Amniotic epithelial cell (primary cell): ENCODE results near the gene WAC.
"Not testable (repeated sequence)": the region's sequence is repeated elsewhere in the genome, so short reads cannot be mapped to it uniquely, and the experiment has no call there.

Source experiments
- DNase-seq: peaks from one replicate; pipeline ENCODE4 v3.0.0-alpha.2; 2010; ENCODE audit warnings: low read depth

The WAC gene, protein sequence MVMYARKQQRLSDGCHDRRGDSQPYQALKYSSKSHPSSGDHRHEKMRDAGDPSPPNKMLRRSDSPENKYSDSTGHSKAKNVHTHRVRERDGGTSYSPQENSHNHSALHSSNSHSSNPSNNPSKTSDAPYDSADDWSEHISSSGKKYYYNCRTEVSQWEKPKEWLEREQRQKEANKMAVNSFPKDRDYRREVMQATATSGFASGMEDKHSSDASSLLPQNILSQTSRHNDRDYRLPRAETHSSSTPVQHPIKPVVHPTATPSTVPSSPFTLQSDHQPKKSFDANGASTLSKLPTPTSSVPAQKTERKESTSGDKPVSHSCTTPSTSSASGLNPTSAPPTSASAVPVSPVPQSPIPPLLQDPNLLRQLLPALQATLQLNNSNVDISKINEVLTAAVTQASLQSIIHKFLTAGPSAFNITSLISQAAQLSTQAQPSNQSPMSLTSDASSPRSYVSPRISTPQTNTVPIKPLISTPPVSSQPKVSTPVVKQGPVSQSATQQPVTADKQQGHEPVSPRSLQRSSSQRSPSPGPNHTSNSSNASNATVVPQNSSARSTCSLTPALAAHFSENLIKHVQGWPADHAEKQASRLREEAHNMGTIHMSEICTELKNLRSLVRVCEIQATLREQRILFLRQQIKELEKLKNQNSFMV

DNA sequence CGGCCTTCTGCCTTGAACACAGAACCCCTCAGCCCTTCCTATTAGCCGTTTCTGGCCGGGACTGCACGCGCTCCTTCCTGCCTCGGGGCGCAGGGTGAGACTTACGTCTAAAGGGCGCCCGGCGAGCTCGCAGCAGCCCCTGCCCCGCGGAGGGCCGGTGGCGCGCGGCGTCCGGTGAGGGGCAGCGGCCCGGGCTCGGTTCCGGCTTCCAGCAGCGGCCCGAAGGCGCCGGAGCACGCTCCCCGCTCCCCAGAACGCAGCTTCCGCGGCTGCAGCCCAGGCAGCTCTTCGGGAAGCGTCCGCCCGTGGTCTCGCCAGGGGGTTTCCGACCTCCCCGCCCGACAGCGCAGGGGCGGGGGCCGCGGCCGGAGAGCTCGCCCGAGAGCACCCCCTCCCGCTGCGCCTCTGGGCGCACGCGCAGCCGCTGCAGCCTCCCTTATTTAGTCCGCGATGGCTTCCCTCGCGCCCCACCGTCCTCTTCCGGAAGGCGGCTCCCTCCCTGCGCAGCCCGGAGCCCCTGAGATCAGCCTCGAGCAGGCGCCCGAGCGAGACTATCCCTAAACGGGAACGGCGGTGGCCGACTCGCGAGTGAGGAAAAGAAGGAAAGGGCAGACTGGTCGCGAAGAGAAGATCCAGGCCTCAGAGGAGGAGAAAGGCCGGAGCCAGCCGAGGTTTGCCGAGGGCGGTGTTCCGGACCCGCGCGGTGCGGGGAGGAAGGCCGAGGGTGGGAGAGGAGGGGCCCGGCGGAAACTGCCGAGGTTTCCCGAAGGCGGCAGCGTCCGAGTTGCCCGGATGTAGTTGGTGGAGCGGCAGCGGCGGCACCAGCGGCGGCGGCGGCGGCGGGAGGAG, at the start of gene WAC:
Gene WAC, plus strand, starts transcription at position 782 of the 849 bp plus-strand sequence. CDS start 462 bp downstream, outside the sequence.
- DNase-seq = peak; percentile 87

DNA sequence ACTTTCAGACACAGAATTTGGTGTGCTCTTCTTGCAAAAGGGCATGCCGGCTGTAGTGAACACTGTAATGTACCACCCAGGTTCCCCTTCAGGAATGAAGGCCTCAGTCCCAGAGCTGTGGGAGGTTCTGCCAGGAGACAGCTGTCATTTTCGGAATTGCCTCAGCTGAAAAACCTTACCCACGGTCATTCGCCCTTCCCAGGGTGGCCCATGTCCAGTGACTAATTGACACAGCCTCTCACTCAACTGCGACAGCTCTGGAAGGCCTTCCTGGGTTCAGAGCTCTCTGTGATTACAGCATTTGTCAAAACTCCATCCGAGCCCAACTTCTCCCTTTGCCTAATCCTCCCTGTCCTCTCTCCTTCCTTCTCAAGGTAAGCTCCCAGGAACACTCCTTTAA, 43.7 kb upstream of the WAC start:
- no peak for DNase-seq

DNA sequence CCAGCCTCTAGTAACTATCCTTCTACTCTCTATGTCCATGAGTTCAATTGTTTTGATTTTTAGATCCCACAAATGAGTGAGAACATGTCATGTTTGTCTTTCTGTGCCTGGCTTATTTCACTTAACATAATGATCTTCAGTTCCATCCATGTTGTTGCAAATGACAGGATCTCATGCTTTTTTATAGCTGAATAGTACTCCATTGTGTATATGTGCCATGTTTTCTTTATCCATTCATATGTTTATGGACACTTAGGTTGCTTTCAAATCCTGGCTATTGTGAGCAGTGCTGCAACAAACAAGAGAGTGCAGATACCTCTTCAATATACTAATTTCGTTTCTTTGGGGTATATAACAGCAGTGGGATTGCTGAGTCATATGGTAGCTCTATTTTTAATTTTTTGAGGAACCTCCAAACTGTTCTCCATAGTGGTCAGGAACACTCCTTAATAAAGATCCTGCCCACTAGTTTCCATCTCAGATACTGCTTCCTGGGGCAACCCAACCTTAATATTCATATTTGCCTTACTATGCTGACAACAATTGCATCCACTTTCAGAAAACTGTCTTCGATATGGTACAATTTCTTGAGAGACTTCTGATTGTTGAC, 42.6 kb upstream of the WAC start:
- DNase-seq = not testable (repeated sequence)

DNA sequence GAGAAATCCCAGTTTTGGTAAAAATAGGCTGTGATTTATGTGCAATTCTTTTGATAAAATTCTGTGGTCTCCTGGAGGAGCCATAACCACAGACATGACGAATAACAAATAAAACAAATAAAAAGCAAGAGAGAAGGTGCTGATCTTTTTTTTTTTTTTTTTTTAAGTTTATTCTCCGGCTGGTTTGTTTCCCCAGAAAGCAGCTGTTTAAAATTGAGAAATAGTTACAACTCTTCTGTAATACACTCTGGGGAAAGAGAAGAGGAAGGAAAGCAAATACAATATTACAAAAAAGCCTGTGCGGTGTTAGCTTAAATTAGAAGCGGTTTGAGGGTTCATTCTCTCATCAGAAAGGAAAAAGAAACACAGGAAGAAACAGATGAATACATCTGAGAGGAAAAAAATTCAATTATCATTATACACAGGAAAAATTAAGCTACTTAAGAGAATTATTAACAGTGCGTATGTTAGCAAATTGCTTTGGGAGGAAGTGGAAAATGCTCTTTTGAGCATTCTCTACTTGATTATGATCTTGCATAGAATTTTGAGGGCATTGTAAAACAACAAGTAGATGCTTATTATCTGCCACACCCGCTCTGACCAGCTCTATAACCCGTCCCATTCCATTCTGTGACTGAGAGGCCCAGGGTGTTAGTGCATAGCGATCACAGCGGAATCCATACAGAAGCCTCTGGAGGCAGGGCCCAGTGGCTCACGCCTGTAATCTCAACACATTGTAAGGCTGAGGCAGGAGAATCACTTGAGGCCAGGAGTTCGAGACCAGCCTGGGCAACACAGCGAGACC, 40.6 kb upstream of the WAC start:
- DNase-seq = peak; percentile 2

DNA sequence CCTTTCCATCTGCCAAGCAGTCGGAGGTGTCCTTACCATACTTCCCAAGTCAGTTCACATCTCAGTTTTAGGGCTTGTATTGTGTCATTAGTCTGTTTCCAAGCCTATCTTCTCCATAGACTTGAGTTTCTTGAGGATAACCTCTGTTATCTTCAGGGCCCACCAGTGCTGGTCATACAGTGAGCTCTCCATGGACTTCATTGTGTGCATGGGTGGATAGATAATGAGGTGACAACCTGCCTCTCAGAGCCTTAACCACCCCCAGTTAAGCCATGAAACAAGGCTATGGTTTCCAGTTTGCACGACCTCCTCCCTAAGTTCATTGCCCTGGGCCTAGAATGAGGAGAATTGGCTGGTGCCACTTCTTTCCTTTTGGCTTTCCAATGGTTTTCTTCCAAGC, 38.5 kb upstream of the WAC start:
- no peak for DNase-seq

DNA sequence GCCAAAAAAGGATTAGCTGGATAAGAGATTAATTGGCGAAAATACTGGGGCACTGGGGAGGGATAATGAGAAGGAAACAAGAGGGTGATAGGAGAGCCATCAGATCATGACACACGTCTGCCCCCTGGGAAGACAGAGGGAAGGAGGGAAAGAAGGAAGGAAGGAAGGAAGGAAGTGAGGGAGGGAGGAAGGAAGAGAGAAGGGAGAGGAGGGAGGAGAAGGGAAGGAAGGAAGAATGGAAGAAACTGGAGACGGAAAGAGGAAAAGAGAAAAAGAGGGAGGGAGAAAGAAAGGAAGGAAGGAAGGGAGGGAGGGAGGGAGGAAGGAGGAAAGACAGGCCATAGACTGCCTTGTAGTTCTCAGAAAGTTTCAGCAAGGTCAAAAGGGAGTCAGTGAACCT, 37.8 kb upstream of the WAC start:
- no peak for DNase-seq

DNA sequence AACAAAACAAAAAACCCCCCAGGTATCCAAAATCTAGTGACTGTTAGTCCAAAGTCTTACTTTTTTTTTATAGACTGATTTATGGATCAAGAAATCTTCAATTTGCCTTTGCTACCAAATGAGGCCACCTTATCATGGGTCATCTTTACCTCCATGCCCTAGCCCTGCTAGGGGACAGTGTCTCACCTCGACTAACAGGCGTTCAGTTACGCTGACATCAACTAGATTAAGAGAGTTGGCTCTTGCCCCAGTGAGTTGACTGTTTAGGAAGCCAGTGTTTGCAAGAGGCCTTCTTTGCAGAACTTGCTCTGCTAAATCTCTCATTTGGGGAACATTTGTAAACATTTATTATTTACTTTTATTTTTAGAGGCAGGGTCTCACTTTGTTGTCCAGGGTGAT, 36.9 kb upstream of the WAC start:
- DNase-seq = no peak

DNA sequence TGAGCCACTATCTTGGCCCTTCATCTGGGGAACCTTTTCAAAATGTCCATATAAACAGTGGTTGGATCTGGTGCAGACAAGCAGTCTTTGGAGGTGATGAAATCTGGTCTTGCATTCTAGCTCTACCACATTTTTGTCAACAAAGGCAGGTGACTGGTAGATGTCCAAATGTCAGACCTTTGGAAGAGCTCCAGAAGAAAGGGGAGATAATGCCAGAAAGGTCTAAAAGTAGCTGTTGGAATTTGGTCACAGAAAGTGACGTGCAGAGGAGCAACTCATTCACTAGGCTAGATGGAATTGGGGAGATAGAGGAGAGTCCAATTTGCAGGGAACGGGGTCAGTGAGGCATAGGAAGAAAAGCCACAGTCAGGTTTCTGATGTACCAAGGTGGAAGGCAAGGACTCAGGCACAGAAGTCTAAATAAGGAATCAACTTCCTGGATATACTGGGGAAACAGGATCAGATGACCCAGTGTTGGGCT, 36.4 kb upstream of the WAC start:
- DNase-seq = peak; percentile 17

DNA sequence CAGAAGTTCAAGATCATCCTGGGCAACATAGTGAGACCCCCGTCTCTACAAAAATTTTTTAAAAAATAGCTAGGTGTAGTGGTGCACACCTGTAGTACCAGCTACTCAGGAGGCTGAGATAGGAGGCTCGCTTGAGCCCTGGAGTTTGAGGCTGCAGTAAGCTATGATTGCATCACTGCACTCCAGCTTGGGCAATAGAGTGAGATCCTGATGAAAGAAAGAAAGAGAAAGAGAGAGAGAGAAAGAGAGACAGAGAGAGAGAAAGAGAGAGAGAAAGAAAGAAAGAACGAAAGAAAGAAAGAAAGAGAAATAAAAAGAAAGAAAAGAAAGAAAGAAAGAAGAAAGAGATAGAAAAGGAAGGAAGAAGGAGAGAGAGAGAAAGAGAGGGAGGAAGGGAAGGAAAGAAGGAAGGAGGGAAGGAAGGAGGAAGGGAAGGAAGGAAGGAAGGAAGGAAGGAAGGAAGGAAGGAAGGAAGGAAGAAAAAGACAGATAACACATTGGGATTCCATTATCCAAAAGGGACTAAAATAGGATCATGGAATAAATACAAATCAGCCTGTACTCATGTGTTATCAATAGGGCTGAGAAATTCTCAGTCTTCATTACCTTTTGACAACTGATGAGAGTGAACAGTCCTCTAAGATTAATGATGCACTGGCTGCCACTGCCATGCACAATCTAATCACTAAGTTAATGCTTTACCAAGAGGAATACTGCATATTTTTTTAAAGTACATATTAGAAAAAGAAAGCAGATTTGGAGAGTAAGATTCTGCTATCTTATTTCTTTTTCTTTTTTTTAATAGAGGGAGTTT, 35.4 kb upstream of the WAC start:
- no peak for DNase-seq

DNA sequence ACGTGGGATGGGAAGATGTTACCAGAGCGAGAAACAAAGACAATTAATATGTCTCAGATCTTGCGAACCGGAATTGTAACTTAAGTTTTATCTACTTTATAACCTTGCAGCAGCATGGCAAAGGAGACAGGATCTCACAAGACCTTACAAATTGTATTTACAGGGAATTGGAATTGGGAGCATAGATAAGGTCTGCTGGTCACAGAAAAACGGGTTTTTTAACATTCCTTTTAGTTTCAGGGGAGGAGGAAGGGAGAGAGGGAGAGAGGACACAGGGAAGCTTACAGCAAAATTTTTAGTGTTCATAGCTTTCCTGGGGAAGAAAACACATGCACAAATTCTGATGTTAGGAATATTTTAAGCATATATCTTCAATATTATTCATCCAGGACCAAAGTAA, 32.7 kb upstream of the WAC start:
- DNase-seq = not testable (repeated sequence)

DNA sequence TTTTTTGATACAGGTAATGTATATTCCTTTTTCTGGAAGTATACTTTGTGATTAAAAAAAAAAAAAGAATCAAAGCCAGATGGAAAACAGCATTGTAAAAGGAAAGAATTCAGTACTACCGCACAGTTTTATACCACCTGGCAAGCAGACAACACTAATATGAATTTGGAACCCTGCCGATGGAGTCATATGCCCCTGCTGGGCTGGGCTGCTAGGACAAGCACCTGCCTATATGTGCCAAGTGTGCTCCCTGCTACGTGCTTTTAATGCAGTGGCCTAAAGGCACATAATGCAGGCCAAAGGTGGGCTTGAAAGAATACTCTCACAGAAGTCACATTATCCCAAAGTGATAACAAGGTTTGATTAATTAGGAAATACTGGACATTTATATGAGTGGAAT, 29.8 kb upstream of the WAC start:
- DNase-seq = no peak

DNA sequence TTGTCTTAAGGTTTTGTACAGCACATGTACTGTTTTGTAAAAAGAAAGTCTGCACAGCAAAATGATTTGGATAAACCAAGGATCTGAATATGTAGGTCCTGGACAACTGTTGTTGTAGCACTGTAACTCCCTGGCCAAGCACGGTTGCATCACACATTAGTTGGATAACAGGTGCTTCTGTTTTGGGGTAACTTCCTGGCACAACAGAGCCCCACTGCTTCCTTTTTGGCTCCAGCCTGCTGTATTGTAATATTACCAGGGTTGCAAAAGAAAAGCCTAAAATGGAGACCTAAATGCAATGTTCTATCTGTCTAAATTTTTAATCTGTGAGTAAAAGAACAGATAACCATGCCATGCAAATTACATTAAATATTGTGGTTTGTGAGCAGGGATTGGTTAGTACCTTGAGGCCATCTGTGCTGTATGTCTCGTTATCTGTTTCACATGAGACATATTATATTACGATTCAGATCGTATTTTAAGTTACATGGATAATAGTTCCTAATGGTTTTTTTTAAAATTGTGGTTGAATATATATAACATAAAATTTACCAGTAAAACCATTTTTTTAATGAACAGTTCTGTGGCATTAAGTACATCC, 27.5 kb upstream of the WAC start:
- DNase-seq = no peak

DNA sequence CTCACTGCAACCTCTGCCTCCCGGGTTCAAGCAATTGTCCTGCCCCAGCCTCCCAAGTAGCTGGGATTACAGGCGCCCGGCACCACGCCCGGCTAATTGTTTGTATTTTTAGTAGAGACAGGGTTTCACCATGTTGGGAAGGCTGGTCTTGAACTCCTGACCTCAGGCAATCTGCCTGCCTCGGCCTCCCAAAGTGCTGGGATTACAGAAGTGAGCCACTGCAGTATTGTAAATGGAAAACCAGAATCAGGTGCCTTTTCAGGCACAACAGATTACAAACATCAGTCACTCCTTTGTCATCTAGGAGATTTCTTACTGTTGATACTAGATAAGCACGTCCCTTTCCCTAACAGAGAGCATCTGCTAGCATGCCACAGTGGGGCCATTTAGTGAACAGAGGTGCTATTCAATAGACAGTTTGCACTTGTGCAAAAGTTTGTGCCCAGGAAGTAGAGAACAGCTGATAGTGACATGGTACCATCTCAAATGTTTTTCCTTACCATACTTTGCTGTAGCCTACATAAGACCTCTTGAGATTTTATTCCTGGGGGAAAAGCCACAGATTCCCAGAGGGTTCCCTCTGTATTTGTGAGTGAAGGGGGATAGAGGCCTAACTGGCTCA, 24.5 kb upstream of the WAC start:
- no peak for DNase-seq

DNA sequence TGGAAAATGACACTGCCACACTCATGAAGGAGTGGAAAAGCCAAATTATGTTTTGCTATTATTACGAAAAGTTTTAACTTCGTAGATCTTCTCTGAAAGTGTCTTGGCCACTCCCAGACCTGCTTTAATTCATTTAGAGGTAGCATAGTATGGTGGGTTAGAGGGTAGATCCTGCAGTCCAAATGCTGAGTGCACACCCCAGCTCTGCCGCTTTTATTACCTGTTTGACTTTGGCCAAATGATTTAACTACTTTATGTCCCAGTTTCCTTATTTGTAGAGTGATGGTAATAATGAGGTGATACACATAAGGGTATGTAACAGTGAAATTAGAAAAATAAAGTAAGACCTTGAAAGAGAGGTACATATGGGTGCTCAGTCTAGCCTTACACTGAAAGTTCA, 23.6 kb upstream of the WAC start:
- DNase-seq = no peak

DNA sequence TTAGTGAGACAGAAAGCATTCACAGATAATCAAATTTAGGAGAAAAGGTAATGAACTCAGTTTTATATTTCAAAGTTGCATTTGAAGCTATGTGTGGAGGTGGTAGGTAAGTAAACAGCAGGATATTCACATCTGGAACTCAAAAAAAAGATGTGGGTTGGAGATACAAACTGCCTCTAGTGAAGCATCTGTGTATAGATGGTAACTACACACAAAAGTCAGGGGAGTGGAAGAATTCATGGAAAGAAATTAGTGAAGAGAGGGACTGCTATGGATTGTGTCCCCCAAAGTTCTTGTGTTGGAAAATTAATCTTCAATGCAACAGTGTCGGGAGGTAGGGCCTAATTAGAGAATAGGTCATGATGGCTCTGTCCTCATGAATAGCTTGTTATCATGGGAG, 18.3 kb upstream of the WAC start:
- no peak for DNase-seq

DNA sequence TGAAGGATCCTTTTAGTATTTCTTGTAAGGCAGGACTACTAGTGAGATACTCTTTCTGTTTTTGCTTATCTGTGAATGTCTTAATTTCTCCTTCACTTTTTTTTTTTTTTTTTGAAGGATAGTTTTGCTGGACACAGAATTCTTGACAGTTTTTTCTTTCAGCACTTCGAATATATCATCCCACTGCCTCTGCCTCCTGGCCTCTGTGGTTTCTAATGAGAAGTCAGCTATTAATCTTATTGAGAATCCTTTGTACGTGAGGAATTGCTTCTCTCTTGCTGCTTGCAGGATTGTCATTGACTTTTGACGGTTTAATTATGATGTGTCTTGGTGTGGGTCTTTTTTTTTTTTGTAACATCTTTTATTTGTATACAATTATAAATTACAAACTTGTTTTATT, 12.6 kb upstream of the WAC start:
- DNase-seq = peak; percentile 57

DNA sequence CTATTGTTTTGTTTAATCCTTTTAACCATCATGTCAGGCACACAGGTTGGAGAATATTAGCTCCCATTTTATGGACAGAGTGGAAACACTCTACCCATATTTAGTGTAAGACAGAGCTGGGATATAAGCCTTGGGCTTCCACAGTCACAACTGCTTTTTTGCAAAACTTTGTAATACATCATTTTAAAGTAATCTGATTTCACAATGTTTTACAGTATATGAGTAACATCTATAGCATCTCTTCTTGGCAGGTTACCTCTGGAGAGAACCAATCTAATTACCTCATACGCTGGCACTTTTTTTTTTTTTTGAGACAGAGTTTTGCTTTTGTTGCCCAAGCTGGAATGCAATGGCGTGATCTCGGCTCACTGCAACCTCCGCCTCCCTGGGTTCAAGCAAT, 12.1 kb upstream of the WAC start:
- peak; percentile 83 for DNase-seq

DNA sequence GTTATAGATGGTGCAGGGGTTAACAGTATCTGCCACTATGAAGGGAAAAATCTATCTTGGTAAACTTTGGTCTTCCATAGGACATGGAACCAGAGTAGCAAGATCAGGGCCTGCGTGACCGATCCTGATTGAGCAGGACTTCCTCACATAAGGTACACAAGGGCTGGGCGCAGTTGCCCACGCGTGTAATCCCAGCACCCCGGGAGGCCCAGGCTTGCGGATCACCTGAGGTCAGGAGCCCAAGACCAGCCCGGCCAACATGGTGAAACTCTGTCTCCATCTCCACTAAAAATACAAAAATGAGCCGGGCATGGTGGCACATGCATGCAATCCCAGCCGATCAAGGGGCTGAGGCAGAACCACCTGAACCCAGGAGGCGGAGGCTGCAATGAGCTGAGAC, 11.0 kb upstream of the WAC start:
- not testable (repeated sequence) for DNase-seq

DNA sequence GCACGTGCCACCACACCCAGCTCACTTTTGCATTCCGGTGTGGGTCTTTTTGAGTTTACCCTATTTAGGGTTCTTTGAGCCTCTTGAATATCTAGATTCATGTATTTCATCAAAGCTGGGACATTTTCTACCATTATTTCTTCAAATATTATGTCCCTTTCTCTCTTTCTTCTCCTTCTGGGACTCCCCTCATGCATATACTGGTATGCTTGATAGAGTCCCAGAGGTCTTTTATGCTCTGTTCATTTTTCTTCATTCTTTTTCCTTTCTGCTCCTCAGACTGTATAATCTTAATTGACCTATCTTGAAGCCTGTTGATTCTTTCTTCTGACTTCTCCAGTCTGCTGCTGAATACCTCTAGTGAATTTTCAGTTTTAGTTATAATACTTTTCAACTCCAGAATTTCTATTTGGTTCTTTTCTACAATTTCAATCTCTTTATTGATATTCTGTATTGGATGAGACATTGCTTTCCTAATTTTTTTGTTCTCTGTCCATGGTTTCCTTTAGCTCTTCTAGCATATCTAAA, 9.1 kb upstream of the WAC start:
- no peak for DNase-seq
